ENCODE data around the gene FERD3L. TPM values are rescaled to one million over a fixed set of nuclear protein-coding genes. Genes with fewer than 3 reads are reported as not detected.

The FERD3L gene
- total and polyA plus RNA-seq, 4 donors: not detected

DNA sequence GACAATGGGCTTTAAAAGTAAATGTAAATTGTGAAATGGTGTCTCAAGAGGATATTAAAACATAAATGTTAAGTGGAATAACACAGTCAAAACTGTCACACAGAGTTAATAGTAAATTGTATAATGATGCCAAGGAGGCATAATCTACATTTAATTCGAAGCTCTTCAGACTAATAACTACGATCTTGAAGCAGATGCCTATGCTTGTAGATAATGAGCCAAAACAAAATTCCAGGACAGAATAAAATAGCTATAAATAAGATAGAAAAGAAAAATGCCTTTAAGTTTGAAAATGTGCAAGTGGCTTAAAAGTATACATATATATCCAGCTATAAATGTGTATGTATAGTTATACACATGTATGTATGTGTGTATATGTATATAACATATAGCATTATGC, 45.3 kb downstream of the FERD3L start:
- Histone ChIP-seq H3K9me3 (ENCODE audit: control insufficient read depth in 4 of 4, low read length in 3 of 4) (no peaks in the 10 kb centered on the region), H3K27ac (ENCODE audit: low read depth in 1 of 2, low read length in 2 of 2) (no peak overlapping the region), H3K4me1 (ENCODE audit: control insufficient read depth in 4 of 4, insufficient read depth in 4 of 4, low read length in 3 of 4) (no peaks in the 10 kb centered on the region), H3K36me3 (ENCODE audit: control insufficient read depth in 4 of 4, insufficient read depth in 3 of 4, low read depth in 1 of 4, low read length in 3 of 4) (no peaks in the 10 kb centered on the region), H3K27me3 (ENCODE audit: control insufficient read depth in 4 of 4, insufficient read depth in 4 of 4, low read length in 3 of 4) (peaks cover 0 to 12% (median 6%) of the 10 kb centered on the region in 4 donors), H3K4me3 (ENCODE audit: low read depth in 1 of 3, low read length in 3 of 3) (no peak overlapping the region), H3K9ac (ENCODE audit: low read depth in 1 of 2, low read length in 2 of 2) (no peak overlapping the region)
- WGBS: 58% methylated on average over 2 of the region's 2 CpGs
- TF ChIP-seq HNF4A (conservative IDR thresholded peaks at IDR 0.05) (no peak), RAD21 (IDR thresholded peaks at IDR 0.05) (no peak), JUND (IDR thresholded peaks at IDR 0.05) (no peak)
- no peak for DNase-seq (ENCODE audit: low spot score)

DNA sequence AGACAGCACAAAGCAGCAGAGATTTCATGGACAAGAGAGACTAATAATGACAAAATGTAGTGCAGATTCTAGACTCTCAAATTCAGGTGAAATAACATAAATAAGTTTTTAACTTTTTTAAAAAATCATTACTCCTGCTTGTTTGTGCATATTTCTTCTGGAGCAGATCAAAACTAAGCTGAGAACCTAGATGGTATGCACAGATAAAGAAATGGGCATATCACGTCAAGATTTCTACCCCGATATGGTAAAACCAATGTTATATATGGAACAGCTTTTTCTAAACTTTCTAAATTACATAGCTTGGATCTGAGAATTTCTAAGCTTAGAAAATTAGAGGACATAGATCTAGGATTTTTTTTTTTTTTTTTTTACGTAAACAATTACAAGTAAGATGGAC, 46.0 kb downstream of the FERD3L start:
- WGBS: 79% methylated on average over 3 of the region's 3 CpGs
- H3K4me1 ChIP-seq (ENCODE audit: control insufficient read depth in 4 of 4, insufficient read depth in 4 of 4, low read length in 3 of 4): no peaks in the 10 kb centered on the region
- H3K36me3 ChIP-seq (ENCODE audit: control insufficient read depth in 4 of 4, insufficient read depth in 3 of 4, low read depth in 1 of 4, low read length in 3 of 4): no peaks in the 10 kb centered on the region
- TF ChIP-seq NR2F2 (IDR thresholded peaks at IDR 0.05) (no peak), GABPA (IDR thresholded peaks at IDR 0.05 in 1 of 2, conservative IDR thresholded peaks at IDR 0.05 in 1 of 2) (no peak), RAD21 (IDR thresholded peaks at IDR 0.05) (no peak), SP1 (IDR thresholded peaks at IDR 0.05) (no peak), EGR1 (IDR thresholded peaks at IDR 0.05; ENCODE audit: low read depth in 2 of 2) (no peak), YY1 (IDR thresholded peaks at IDR 0.05) (no peak), TAF1 (conservative IDR thresholded peaks at IDR 0.05) (no peak), HNF4A (conservative IDR thresholded peaks at IDR 0.05) (no peak), FOXA2 (IDR thresholded peaks at IDR 0.05) (no peak), RXRA (IDR thresholded peaks at IDR 0.05) (no peak)
- TF ChIP-seq, protein P1, sequence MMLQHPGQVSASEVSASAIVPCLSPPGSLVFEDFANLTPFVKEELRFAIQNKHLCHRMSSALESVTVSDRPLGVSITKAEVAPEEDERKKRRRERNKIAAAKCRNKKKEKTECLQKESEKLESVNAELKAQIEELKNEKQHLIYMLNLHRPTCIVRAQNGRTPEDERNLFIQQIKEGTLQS (IDR thresholded peaks at IDR 0.05): no peak
- TF ChIP-seq, protein P2, sequence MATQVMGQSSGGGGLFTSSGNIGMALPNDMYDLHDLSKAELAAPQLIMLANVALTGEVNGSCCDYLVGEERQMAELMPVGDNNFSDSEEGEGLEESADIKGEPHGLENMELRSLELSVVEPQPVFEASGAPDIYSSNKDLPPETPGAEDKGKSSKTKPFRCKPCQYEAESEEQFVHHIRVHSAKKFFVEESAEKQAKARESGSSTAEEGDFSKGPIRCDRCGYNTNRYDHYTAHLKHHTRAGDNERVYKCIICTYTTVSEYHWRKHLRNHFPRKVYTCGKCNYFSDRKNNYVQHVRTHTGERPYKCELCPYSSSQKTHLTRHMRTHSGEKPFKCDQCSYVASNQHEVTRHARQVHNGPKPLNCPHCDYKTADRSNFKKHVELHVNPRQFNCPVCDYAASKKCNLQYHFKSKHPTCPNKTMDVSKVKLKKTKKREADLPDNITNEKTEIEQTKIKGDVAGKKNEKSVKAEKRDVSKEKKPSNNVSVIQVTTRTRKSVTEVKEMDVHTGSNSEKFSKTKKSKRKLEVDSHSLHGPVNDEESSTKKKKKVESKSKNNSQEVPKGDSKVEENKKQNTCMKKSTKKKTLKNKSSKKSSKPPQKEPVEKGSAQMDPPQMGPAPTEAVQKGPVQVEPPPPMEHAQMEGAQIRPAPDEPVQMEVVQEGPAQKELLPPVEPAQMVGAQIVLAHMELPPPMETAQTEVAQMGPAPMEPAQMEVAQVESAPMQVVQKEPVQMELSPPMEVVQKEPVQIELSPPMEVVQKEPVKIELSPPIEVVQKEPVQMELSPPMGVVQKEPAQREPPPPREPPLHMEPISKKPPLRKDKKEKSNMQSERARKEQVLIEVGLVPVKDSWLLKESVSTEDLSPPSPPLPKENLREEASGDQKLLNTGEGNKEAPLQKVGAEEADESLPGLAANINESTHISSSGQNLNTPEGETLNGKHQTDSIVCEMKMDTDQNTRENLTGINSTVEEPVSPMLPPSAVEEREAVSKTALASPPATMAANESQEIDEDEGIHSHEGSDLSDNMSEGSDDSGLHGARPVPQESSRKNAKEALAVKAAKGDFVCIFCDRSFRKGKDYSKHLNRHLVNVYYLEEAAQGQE (IDR thresholded peaks at IDR 0.05): no peak
- TF ChIP-seq, protein P3, sequence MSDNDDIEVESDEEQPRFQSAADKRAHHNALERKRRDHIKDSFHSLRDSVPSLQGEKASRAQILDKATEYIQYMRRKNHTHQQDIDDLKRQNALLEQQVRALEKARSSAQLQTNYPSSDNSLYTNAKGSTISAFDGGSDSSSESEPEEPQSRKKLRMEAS (IDR thresholded peaks at IDR 0.05): no peak
- TF ChIP-seq, protein P4, sequence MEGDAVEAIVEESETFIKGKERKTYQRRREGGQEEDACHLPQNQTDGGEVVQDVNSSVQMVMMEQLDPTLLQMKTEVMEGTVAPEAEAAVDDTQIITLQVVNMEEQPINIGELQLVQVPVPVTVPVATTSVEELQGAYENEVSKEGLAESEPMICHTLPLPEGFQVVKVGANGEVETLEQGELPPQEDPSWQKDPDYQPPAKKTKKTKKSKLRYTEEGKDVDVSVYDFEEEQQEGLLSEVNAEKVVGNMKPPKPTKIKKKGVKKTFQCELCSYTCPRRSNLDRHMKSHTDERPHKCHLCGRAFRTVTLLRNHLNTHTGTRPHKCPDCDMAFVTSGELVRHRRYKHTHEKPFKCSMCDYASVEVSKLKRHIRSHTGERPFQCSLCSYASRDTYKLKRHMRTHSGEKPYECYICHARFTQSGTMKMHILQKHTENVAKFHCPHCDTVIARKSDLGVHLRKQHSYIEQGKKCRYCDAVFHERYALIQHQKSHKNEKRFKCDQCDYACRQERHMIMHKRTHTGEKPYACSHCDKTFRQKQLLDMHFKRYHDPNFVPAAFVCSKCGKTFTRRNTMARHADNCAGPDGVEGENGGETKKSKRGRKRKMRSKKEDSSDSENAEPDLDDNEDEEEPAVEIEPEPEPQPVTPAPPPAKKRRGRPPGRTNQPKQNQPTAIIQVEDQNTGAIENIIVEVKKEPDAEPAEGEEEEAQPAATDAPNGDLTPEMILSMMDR (IDR thresholded peaks at IDR 0.05; ENCODE audit: low read depth, low read length, missing input control): no peak
- no peak overlapping the region for H3K9ac ChIP-seq (ENCODE audit: low read depth in 1 of 2, low read length in 2 of 2)
- H3K27ac ChIP-seq (ENCODE audit: low read depth in 1 of 2, low read length in 2 of 2): no peak overlapping the region
- H3K27me3 ChIP-seq (ENCODE audit: control insufficient read depth in 4 of 4, insufficient read depth in 4 of 4, low read length in 3 of 4): peaks cover 0 to 13% (median 3%) of the 10 kb centered on the region in 4 donors
- no peak overlapping the region for H3K4me3 ChIP-seq (ENCODE audit: low read depth in 1 of 3, low read length in 3 of 3)
- DNase-seq (ENCODE audit: low spot score): no peak
- H3K9me3 ChIP-seq (ENCODE audit: control insufficient read depth in 4 of 4, low read length in 3 of 4): no peaks in the 10 kb centered on the region
